ENCODE measurements around the gene POLR1G.

Gene POLR1G

DNA sequence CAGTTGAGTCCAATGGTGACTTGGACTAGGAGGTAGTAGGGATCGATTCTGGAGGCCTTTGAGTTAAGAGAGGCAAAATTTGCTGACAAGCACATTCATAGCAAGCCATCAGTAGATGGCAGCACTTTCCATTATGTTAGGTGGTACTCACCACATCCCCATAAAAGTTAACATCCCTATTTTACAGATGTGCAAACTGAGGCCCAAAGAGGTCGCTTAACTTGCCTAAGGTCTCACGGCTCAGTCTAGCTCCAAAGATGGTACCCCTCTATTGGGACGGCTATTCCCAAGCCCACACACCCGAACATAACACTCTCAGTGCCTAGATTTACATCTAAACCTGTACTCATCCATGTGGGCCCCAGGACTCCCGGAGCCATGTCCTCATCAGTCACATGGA lies 39.9 kb downstream of the POLR1G start:
- no peak for DNase-seq (ENCODE audit: low spot score)

DNA sequence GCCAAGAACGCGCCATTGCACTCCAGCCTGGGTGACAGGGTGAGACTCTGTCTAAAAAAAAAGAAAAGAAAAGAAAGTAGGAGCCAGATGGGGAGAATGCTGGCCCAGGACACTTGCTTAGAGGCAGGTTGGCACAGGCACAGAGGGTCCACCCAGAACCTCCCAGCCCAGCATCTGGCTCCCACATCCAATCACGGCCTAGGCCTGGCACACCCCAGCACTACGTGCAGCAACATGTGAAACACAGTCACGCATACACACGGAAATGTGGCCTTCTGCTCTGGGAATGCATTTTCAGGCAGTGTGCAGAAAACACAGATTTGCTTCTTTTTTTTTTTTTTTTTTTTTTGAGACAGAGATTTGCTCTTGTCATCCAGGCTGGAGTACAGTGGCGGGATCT lies 40.5 kb downstream of the POLR1G start:
- no peak for DNase-seq (ENCODE audit: low spot score)

DNA sequence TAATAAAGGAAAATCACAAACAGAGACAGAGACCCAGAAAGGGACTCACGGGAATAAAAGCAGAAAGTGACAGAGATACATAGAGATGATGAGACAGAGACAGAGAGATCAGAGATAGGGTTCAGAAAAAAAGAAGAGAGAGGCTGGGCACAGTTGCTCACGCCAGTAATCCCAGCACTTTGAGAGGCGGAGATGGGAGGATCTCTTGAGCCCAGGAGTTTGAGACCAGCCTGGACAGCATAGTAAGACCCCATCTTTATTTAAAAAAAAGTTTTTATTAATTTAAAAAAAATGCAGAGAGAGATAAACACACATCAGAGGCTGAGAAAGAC lies 41.9 kb downstream of the POLR1G start:
- DNase-seq (ENCODE audit: low spot score), result no peak

DNA sequence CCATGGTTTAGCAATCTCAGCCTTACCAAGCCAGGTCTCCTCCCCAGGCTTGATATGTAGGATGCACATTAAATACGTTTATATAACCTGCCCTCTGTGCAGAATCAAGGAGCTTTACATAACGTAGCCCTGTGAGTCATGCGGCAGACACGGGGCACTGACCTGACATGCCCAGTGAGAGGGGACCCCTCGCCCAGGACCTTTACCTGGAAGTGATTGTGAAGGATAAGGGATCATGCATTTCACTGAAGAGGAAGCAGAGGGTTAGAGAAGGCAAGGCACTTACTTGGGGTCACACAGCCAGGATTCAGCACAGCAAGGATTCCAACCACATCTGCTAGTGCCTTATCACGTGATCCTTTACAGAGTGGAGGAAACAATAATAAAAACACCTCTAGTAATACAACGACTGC lies 42.4 kb downstream of the POLR1G start:
- no peak for DNase-seq (ENCODE audit: low spot score)

DNA sequence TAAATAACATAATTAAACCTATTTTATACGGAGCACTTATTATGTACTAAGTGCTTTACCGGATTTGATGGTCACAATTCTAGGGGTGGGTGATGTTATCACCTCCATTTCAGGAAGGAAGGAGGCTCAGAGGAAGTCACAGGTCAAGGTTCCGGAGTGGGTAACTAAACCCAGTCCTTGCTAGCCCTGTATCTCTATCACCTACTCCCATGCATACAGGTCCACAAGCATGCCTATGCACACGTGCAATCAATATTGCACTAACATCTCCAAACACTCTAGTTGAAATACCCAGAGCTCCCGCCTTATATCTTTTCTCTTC lies 43.5 kb downstream of the POLR1G start:
- DNase-seq (ENCODE audit: low spot score), result no peak

DNA sequence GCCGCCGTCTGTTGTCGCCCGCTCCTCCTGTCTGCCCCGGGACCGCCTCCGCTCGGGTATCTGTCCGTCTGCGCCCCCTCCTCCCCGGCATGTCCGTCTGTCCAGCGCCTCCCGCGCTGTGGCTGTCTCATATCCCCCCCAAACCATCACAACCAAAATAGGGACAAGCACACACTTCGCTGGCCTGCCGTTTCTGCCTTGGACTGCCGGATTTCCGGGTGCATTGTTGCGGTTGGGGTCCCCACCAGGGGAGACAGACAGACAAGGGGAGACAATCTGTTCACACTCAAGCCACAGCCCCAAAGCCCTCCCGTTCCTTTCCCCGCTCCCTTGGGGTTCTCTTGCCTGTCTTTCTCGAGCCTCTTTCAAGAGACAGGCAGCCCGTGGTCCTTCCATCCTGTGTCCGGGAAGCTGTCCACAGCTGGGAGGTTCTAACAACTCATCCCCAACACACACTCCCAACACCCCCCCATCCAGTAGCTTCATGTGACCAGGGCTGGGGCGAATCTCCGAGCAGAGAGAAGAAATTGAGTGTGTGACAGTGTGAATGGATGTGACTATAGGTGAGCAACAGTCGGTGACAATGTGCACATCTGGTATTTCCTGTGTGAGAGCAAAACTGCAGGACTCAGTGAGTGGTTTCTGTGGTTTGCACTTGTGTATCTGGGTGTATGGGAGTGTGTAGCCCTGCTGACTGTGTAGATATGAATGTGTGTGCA lies 44.8 kb downstream of the POLR1G start:
- peak; percentile 51 for DNase-seq (ENCODE audit: low spot score)

DNA sequence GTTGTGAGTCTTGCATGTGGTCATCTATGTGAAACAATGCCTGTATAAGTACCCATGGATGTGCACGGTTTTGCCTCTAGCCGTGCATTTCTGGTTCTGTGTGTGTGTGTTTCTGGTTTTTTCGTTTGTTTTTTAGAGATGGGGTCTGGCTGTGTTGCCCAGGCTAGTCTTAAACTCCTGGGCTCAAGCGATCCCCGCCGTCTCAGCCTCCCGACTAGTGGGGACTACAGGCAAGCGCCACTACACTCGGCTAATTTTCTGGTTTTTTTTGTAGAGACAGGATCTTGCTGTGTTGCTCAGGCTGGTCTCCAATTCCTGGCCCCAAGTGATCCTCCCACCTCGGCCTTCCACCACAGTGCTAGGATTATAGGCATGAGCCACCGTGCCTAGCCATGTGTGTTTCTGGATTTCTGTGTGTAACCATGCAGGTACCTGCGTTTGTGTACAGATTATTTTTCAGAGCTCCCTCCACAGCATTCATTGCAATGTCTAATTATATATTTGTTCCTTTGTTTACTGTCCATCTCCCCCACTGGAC lies 45.5 kb downstream of the POLR1G start:
- no peak for DNase-seq (ENCODE audit: low spot score)

DNA sequence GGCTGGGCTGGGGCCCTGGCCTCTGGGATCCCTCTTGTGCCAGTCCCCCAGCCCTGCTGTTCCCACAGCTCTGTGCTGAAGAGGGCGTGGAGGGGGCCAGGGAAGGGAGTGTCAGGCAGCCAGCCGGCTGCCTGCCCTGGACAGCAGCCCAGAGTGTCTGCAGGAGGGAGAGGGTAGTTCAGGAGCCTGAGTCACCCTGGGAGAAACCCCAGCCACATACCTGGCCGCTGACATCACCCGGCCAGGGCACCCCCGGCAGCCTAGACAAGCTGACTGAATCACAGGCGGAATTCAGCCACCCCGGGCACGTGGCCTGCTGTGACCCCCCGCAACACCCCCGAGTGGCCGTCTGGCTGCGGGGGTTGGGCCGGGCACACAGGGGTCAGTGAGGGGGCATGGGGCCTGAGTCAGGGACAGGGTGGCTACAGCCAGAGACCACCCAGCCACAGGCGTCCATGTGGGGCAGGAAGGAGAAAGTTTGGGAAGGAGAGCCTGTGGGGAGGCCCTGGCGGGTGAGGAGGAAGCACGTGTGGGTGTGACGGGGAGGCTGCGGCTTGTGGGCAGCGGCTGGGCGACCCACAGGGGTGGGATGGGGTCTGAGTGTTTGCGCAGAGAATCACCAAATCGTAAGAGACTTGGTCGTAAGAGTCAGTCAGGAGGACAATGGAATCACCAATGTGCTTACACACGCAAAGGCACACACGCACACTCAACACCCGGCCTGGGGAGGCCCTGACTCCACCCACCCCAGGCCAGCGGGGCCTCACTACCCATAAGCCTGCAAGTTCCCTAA lies 49.5 kb downstream of the POLR1G start:
- DNase-seq (ENCODE audit: low spot score), result peak; percentile 95

DNA sequence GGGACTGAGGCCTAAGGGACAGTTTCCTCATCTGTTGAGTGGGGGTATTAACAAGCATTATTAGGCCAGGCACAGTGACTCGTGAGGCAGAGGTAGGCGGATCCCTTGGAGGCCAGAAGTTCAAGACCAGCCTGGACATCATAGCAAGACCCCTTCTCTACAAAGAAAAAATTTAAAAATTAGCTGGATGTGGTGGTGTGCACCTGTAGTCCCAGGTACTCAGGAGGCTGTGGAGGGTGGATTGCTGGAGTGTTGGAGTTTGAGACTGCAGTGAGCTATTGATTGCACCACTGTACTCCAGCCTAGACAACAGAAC lies 50.0 kb downstream of the POLR1G start:
- no peak for DNase-seq (ENCODE audit: low spot score)

DNA sequence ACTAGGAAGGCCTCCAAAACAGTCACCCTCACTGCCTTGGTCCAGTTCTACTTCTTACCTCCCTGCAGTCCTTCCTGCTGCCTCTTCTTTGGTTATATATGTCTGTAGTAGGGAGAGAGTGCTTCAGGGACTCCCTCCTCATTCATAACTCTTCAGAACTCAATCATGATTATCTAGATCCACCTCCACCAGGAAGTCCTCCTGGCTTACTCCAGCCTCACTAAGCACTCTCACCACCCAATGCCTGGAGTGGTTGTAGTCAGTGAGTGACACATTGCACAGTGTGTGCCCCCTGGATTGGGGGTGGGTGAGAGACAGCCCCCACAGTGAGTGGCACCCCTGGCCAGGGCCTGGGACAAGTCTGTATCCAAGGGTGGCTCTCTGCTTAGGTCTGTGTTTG lies 51.3 kb downstream of the POLR1G start:
- DNase-seq (ENCODE audit: low spot score), result no peak
